ENCODE results near the gene FGD6.

- TF ChIP-seq EZH2 (IDR thresholded peaks at IDR 0.05; ENCODE audit: borderline replicate concordance, low read length) (no peak), CTCF (IDR thresholded peaks at IDR 0.05; ENCODE audit: low read length) (no peak)
Measured at GRCh38 chr12:95151821-95152220, 65.4 kb downstream of the FGD6 start.
